ENCODE measurements around the gene TAPT1.

DNA sequence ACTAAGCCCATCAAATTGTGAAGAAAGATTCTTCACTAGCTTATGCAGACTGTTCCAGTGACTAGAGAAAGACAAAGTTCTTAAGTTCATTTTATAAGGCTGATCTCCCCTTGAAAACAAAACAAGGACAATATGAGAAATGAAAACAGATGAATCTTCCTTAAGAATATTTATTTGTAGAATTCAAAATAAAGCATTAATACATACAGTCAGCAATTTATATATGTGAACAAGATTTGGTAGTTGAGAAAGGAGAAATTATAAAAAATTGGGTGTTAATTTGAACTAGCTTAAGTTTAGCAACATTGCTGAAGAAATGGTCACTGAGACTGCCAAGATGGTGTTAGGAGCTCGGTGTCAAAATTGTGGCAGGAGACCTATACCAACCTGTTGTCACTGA, 41.4 kb upstream of the TAPT1 start:
- no peak for TF ChIP-seq CTCF (IDR thresholded peaks at IDR 0.05)
- TF ChIP-seq POLR2AphosphoS5 (IDR thresholded peaks at IDR 0.05), result no peak
- no peak for TF ChIP-seq POLR2A (IDR thresholded peaks at IDR 0.05)

All from upper lobe of left lung (tissue), 4 donors.